GM13976 (cell line): ENCODE measurements around the gene ARSB.

Experiments used
- DNase-seq: peaks from one replicate; pipeline ENCODE4 v3.0.0; 2012; ENCODE audit warnings: low spot score
- in situ Hi-C: fragments of 300-500 bp; cut with MboI; formaldehyde crosslinking; loops from one replicate; pipeline ENCODE4 v1.12.0; 2022; ENCODE audit warnings: low sequenced_read_pairs, mixed read lengths, inconsistent platforms; ENCODE audit not compliant: unreplicated experiment
- TF ChIP-seq, protein P1 (sequence below): IDR thresholded peaks from 2 replicates; pipeline ENCODE4 v1.5.1; 2012; ENCODE audit warnings: borderline replicate concordance, mild to moderate bottlenecking; ENCODE audit not compliant: insufficient read depth; ENCODE audit errors: extremely low read depth, missing control alignments, control extremely low read depth

ARSB gene

DNA sequence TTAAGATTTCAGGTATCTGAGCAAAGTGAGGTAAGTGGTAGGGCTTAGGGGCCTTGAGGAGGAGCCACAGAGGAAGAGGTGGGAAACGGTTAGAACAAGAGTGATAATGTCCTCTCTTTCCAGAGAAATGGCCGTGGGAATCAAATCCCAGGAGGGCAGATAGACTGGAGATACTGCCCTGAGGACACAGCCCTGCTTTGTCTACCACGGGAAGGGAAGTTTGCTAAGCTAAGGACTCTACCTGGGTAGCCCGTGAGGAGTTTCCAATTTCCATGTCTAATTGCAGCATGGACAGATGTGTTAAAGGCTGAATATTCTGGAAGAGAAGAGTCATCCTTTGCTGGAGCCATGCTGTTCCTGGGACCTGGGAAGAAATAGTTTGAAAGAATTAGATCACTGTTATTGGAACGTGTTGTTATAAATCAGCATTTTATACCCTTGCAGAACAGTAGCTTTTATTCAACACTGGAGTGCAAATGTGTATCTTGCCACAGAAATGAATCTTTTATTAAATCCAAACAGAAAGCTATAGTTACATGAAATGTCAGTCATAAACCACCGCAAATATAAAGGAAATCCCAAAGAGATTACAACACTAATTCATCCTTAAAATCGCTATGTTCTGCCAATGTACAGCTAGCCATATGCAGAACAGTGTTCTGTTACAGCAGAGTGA lies 203.4 kb downstream of the ARSB start:
- in situ Hi-C loops: no loop called here
- DNase-seq: no peak

GRCh38 chr5:78779771-78780616 lies 205.1 kb downstream of the ARSB start:
- DNase-seq: no peak
- in situ Hi-C loops: no loop called here
- TF ChIP-seq, protein P1, sequence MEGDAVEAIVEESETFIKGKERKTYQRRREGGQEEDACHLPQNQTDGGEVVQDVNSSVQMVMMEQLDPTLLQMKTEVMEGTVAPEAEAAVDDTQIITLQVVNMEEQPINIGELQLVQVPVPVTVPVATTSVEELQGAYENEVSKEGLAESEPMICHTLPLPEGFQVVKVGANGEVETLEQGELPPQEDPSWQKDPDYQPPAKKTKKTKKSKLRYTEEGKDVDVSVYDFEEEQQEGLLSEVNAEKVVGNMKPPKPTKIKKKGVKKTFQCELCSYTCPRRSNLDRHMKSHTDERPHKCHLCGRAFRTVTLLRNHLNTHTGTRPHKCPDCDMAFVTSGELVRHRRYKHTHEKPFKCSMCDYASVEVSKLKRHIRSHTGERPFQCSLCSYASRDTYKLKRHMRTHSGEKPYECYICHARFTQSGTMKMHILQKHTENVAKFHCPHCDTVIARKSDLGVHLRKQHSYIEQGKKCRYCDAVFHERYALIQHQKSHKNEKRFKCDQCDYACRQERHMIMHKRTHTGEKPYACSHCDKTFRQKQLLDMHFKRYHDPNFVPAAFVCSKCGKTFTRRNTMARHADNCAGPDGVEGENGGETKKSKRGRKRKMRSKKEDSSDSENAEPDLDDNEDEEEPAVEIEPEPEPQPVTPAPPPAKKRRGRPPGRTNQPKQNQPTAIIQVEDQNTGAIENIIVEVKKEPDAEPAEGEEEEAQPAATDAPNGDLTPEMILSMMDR: no peak

More for the DNA sequence above, 203.4 kb downstream of the ARSB start:
- TF ChIP-seq, protein P1: no peak

- no peak for DNase-seq
- in situ Hi-C loops: no loop called here
- TF ChIP-seq, protein P1: no peak
Measured at GRCh38 chr5:78779262-78779661, 205.8 kb downstream of the ARSB start.

GRCh38 chr5:78778538-78778937 lies 206.6 kb downstream of the ARSB start:
- TF ChIP-seq, protein P1: no peak
- in situ Hi-C loops: no loop called here
- DNase-seq: no peak

- in situ Hi-C loops: no loop called here
- no peak for DNase-seq
- TF ChIP-seq, protein P1: no peak
Measured at GRCh38 chr5:78777901-78778300, 207.2 kb downstream of the ARSB start.

- TF ChIP-seq, protein P1: no peak
- in situ Hi-C loops: no loop called here
- DNase-seq: no peak
Measured at GRCh38 chr5:78776637-78777036, 208.5 kb downstream of the ARSB start.
